SU-DHL-6 (cell line): ENCODE data around the gene DCTN1.

Source experiments
- EZH2phosphoT487 ChIP-seq: fragments of 200-600 bp; sonication (generic), shearing (Covaris generic); conservative IDR thresholded peaks from 2 replicates; pipeline ENCODE4 v1.6.1; 2018; ENCODE audit warnings: mild to moderate bottlenecking, antibody characterized with exemption, low read length, moderate library complexity, mixed read lengths
- TF ChIP-seq, protein P1 (sequence below): fragments of 200-600 bp; sonication (generic); IDR thresholded peaks from one replicate; pipeline ENCODE4 v1.5.1; 2017; ENCODE audit warnings: antibody characterized with exemption, mild to moderate bottlenecking, low read length, moderate library complexity; ENCODE audit not compliant: insufficient read depth, poor library complexity, severe bottlenecking

DNA sequence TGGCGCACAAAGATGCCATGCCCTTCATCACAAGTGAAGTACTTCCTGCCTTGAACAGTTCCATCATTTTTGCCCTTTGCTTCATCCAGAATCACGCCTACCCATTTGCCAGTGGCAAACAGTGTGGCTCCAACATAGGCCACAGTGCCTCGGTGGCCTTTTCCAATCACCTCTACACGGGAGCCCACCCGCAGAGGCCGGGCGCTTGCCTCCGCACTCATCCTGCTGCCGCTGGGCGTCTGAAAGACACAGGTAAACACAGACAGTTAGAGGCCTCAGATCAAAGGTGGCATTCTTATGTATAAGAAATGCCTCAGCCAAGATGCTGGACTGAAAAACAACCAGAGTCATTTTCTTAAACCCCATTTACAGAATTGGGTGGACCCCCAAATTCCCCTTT, 2.1 kb downstream of the DCTN1 start:
- TF ChIP-seq, protein P1, sequence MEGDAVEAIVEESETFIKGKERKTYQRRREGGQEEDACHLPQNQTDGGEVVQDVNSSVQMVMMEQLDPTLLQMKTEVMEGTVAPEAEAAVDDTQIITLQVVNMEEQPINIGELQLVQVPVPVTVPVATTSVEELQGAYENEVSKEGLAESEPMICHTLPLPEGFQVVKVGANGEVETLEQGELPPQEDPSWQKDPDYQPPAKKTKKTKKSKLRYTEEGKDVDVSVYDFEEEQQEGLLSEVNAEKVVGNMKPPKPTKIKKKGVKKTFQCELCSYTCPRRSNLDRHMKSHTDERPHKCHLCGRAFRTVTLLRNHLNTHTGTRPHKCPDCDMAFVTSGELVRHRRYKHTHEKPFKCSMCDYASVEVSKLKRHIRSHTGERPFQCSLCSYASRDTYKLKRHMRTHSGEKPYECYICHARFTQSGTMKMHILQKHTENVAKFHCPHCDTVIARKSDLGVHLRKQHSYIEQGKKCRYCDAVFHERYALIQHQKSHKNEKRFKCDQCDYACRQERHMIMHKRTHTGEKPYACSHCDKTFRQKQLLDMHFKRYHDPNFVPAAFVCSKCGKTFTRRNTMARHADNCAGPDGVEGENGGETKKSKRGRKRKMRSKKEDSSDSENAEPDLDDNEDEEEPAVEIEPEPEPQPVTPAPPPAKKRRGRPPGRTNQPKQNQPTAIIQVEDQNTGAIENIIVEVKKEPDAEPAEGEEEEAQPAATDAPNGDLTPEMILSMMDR: no peak
- TF ChIP-seq EZH2phosphoT487: no peak
